ENCODE measurements around the gene GADD45GIP1.

GADD45GIP1 gene

DNA sequence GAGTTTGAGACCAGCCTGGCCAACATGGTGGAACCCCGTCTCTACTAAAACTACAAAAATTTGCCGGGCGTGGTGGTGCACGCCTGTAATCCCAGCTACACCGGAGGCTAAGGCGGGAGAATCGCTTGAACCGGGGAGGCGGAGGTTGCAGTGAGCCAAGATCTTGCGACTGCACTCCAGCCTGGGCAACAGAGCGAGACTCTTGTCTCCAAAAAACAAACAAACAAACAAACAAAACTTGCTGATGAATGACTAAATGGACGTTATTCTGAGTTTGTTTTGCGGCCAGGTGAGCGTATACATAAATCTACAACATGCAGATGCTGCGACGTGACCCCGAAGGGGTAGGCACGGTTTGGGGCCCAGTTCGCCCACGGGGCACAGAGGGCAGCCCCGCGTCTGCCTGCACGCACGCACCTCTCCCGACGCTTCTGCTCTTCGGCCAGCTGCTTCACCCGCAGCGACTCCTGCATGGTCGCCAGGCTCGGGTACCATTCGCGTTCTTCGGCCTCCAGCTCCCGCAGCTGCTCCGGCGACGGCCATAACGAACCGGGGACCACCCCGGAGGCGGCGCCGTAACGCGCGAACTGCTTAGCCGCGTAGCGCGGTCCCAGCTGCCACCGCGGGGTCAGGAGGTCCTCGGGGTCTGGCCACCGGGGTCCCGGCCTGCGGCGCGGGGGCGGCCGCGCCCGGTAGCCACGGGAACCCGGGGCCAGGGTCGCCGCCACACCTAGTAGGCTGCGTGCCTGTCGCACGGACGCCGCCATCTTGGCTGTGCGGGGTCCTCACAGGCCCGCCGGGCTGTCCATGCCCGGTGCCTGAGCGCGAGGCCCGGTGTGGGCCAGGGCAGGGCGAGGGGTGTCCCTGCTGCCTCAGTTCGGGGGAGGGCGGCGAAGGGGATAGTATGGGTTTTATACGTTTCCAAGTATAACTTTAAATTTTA lies at the start of gene GADD45GIP1:
TSS of gene GADD45GIP1 (minus strand) at position 778 of the 943 bp plus-strand sequence. CDS start at position 767, 11 bp downstream.
- DNase-seq (ENCODE audit: low read depth), result peak; percentile 54

DNA sequence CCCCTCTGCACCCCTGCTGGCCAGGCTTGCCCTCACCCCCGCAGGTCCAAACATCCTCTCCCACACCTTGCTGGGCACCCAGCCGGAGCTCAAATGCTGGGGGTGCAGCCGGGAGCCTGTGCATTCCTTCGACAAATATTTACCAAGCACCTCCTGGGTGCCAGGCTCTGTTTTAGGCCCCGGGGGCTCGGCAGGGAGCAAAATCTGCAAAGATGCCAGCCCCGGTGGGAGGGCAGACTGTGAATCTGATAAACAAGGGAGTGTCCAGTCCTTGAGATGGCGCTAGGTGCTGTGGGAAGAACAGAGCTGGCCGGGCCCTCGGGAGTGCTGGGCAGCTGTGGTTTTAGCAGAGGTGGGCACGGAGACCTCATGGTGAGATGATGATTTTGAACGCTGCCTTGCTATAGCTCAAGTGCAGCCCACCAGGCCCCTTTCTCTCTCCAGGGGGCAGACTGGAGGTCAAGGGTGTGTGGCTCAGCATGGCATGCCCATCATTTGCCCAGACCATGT lies 48.9 kb upstream of the GADD45GIP1 start:
- no peak for DNase-seq (ENCODE audit: low read depth)

DNA sequence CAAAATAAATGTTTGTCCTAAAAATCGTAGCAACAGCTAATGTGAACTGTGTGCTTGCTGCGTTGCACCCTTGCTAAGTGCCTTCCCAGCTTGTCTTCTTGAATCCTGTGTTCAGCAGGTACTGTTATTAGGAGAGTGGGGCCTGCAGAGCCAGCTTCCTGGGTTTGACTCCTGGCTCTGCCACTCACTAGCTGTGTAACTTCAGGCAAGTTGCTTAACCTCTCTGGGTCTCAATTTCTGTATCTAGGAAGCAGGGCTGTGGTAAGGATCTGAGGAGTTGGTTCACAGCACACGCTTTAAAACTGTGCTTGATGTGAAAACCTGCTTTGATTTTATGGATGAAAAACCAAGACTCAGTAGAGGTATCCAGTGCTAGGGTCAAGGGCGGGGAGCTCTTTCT lies 48.2 kb upstream of the GADD45GIP1 start:
- DNase-seq (ENCODE audit: low read depth), result no peak

DNA sequence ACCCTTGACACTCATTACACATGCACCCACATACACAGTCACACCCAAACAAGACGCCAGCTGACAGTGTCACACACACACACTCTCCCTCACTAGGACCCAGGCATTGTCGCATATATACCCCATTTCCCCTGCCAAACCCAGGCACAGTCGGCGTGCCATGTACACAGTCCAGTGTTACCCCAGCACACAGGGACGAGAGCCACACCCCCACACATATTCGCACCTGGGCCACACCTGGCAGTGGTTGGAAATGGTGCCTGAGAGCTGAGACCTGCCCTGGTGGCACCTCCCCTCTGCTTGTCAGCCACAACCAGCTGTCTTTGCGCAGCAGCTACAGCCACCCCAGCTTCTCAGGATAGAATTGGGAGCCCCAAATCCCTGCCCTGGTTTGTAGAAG lies 47.2 kb upstream of the GADD45GIP1 start:
- DNase-seq (ENCODE audit: low read depth), result no peak

DNA sequence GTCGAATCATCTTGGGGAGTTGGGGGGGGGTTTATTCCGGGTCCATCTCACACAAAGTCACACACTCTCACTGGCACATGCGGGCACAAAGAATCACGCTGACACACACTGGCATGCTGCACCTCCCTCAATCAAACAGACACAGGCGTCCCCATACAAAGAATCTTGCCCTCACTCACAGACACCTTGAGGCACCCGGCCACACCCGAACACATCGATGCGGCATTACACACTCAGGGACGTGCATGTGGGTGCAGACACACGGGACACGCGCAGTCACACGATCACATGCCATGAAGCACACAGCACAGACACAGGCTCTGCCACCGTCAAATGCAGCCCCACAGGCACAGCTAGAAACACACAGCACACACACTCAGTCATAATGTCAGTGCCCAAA lies 46.1 kb upstream of the GADD45GIP1 start:
- no peak for DNase-seq (ENCODE audit: low read depth)

DNA sequence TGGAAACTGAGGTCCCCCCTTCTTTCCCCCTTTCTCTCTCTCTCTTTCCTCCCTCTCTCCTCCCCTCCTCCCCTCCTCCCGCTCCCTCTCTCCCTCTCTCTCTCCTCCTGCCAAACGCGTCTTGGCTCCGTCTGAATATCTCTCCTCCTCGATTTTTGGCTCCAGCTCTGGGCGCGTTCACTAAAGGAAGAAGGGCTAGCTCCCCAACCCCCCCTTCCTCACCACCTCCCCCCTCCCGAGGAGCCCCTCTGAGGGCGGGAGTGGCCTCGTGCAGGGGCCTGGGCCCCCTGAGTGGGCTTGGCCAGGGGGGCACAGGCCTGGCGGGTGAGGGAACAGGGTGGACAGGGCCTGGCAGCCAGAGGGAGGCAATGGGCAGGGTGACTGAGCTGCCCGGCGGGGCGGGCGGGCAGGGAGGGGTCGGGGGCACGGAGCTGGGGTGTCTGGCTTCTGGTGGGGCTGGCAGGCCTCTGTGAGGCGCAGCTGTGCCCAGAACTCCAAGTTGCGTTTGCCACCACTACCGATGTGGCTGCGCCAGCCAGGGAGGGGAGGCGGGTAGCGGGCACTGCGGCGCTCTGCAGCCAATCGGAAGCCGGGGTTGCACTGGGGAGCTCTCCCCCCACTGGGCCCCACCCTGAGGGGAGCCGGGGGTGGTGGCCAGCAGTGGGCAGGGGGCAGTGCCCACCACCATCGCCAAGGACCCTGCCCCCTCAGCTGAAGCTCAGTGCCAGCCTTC lies 45.3 kb upstream of the GADD45GIP1 start:
- DNase-seq (ENCODE audit: low read depth), result no peak

DNA sequence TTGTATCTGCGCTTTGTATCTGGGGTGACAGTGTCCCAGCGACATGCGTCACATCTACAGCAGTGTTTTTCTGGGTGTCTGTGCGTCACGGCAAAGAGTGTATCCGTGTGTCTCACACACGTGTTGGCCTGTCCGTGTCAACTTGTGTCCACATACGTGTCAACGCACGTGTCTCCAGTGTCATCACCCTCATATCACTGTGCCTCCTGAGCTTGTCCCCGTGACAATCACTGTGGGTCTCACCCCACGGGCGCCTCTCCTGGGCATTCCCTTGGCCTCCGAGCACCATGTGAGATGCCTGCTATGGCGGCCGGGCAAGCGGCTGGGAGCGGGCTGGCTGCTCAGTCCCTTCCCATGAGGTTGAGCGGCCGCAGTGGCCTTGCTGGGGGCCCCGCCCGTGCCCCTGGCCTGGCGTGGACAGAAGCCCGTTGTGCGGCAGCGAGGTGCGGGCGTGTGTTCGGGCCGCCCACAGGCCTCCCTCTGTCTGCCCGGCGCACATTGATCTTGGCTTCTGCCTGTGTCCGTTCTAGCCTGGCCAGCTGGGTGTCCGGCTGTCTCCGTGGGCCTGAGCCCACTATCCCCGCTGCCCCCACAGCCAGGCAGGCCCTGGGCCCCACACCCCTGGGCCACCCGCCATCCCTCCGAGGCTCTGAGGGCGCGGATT lies 44.6 kb upstream of the GADD45GIP1 start:
- no peak for DNase-seq (ENCODE audit: low read depth)

DNA sequence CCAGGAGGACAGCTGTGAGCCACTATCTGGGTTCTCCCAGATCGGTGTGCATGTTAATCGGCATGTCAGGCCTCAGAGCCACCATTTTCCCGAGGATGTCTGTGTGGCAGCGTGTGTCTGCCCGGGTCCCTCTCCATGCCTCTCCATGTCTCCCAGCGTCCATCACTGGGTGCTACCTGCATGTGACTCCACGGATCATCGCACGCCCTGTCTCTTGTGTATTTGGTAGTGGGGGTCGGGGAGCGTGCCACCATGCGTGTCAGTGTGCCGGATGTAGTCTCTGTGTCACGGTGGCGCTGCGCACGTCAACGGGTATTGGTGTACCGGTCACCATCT lies 44.1 kb upstream of the GADD45GIP1 start:
- DNase-seq (ENCODE audit: low read depth), result no peak

DNA sequence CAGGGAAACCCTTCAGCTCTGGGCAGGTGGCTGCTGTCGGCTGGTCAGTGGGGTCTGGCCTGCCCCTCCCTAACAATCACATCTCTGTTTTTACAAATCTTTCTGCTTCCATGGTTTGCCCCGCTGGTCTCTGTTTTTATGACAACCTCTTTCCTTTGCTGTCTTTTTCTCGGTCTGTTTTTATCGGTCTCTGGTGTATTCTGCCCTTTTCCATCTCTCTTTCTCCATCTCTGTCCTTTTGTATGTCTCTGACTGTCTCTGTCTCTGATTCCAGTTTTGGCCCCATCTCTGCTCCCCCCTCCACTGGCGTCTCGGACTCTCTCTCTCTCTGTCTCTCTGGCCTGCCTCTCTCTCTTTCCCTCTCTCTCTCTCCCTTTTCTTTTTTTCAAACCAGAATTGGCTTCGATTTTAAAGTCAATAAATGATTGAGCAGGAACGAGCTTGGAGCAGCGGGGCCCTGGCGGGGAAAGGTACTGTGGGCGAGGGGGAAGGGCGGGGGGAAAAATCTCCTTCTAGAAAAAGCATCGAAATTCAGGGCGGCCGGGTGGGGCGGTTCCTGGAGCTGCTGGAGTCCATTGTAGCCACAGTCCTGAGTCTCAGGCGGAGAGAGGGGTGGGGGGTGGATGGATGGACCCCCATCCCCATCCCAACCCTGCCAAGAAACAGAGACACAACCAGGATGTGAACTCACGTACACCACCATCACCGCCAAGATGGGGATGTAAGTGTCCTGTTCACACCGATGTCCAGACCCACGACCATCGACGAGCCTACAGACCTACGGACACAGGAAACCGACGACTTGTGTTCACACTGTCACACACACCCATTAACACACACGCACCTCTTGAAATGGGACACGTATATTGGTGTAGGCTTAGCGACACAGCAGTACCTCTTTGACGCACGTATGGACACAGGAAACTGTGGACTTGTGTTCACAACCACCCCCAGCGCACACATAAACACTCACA lies 41.2 kb upstream of the GADD45GIP1 start:
- DNase-seq (ENCODE audit: low read depth), result no peak

DNA sequence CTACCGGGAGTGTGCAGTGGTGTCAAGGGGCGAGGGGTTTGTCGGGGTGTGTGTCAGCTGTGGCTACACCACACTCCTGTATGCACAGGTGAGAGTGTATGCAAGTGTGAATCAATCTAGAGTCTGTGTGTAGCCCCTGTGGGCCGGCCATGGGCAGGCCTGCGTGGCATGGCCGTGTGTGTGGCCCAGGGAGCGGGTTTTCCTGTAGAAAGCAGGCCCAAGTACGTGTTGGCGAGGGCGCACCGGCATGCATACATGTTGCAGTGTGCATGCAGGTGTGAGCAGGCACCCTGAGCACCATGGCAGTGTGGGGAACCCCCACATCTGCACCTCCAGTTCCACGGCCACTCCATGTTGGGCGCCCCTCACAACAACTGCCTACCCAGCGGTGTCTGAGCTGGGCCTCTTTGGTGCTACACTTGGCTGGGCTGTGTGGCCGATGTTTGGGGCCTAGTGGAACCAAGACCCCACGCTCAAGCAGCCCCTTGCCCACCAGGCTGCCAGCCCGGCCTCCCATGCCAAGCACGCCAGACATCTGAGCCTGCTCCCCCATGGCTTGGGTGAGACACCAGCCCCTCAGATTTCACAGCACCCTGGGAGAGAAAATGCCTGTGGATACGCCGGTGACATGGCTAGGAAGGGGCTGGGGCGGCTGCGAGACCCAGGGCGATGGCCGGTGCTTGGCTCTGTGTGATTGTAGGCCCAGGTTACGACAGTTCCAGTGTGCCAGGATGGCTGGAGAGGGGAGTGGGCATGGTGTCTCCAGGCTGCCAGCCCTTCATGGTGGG lies 40.4 kb upstream of the GADD45GIP1 start:
- DNase-seq (ENCODE audit: low read depth), result no peak

DNA sequence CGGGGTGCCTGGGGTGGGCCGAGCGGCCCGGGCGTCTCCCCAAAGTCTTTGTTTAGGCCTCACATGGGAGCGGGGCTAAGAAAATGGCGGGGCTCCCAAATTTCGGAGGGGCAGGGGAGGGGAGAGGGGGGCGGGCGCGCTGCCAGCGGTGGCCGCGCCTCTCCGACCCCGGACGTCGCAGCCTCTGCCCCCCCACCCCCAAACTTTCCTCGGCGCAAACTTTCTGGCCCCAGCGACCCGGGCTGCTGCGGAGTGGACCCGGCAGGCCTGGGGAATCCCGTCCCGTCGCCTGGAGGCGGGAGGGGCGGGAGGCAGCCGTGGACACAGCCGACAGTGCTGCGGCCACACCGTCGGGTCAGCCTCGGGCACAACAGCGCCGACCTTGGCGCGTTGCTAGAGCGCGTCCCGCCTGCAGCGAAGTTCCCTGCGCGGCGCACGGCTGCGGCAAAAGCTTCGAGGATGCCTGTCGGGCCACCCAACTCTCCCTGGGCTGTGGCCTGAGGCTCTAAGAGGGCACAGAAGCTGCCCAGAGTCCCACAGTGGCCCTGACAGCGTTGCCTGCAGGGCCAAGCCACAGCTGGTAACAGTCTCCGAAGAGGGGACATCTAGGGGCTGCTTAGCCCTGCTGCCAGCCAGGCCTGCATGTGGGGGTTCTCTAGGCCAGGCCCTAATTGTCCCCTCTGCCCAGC lies 39.5 kb upstream of the GADD45GIP1 start:
- DNase-seq (ENCODE audit: low read depth), result no peak

DNA sequence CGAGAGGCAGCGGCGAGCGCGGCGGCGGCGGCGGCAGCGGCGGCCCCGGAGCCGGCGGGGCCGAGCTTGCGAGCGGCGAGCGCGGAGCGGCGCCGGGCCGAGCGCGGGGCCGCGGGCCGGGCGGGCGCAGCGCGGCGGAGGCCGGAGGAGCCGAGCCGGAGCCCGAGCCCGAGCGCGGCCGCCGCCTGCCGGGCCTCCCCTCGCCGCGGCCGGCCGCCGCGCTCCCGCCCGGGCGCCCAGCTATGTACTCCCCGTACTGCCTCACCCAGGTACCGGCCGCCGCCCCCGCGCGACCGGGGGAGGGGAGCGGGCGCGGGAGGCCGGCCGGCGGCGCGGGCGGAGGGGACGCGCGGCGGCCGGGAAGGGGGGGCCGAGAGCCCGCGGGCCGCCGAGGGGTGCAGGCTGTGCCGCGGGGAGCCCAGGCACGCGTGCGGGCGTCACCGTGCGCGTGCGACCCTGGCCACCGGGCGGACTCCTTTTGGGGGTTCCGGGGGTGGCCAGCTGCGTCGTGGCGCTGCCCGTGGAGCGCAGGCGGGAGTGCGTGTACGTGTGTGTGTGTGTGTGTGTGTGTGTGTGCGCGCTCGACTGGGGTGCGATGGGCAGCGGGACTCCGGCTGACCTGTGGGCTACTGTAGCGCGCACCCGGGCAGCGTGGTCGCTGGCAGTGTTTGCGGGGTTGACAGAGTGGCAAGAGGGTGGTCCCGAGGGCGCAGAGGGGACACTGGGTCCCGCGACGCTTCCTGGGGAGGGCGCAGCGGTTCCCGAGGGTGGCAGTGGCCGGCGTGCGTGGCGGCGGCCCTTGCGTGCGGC lies 38.8 kb upstream of the GADD45GIP1 start:
- DNase-seq (ENCODE audit: low read depth), result no peak

DNA sequence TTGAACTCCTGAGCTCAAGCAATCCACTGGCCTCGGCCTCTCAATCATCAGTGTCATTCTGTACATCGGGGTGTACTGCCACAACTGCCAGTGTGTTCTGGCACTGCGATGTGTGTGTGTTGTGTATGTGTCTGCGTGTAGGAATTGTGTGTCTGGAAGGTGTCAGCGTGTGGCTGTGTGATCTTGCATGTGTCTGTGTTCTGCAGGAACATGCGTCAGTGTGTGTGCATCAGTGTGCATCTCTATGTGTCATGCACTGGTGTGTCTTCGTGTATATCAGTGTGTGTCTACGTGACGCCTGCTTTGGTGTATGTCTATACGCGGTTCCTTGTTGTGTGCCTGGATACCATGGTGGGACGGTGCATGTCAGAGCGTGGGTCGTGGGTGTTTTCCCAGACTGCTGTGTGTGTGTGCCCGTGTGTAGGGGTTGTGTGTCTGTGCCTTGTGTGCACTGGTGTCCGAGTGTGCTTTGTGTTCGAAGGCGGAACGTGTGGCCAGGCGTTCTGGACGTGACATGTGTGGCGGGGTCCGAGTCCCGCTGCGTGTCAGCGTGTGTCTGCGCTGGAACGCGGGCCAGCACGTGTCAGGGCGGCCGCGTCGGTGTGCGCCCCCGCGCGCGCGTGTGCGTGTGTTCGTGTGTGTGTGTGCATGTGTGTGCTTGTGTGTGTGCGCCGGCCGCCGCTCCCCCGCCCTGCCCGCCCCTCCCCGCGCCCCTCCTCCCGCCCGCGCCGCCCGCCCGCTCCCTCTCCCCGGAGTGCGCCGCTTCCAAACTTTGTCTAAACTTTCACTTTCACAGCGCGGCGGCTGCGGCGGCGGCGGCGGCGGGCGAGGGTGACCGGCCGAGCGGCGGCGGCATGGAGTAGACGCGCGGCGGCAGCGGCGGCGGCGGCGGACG lies 37.9 kb upstream of the GADD45GIP1 start, which contains the start of gene NFIX:
TSS of gene NFIX (plus strand) at position 775 of the 895 bp plus-strand sequence. CDS start 363 bp downstream, outside the sequence.
- no peak for DNase-seq (ENCODE audit: low read depth)

DNA sequence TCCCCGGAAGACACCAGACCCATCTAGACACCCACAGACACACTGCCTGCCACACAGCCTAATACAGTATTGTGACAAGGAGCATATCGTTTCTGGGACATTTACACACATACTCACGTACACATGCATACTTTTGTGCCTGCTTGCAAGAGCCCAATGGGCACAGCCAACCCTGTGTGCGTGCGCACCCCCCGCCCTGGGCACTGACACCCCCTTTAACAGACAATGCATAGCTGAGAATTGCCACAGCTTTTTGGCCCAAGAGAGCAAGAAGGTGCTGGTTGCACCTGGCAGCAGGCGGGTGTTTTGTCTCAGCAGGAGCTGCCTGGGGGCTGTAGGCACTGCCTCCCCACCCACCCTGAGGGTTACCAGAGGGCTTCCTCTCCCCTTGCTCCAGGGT lies 36.5 kb upstream of the GADD45GIP1 start:
- no peak for DNase-seq (ENCODE audit: low read depth)

DNA sequence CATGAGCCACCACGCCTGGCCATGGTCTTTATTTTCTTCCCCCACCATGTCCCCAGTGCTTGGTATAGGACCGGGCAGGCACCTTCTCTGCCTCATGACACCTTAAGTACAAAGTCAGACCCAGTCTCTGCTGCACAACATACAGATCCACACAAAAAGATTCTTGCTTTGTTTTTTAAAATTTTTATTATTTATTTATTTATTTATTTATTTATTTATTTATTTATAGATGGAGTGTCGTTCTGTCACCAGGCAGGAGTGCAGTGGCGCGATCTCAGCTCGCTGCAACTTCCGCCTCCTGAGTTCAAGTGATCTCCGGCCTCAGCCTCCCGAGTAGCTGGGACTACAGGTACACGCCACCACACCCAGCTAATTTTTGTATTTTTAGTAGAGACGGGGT lies 35.7 kb upstream of the GADD45GIP1 start:
- DNase-seq (ENCODE audit: low read depth), result no peak

DNA sequence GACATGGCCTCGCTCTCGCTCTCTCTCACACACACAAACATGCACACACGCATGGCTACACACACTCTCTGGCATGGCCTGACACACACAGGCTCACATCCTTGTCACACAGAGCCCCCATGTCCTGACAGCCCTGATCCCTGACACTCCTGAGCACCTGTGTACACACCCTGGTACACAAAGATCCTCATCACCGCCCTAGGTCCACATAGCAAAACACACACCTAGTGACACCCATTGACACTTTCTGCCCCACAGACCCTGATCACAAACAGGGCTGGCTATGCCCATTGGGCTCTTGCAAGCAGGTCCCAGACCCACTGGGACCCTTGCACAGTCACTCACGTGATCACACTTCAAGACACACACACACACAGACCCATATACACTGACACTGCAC lies 34.3 kb upstream of the GADD45GIP1 start:
- no peak for DNase-seq (ENCODE audit: low read depth)

DNA sequence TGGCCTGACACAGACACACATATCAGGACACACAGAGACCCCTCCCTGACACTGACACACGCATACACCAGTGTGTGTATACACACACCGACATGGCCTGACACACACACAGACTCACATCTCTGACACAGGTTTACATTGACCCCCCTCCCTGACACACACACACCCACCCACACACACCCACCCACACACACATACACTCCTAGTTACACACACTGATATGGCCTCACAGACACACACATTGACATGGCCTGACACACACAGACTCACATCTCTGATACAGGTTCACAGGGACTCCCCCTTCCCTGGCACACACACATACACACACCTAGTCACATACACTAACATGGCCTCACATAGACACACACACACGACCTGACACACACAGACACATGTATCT lies 33.8 kb upstream of the GADD45GIP1 start:
- no peak for DNase-seq (ENCODE audit: low read depth)

DNA sequence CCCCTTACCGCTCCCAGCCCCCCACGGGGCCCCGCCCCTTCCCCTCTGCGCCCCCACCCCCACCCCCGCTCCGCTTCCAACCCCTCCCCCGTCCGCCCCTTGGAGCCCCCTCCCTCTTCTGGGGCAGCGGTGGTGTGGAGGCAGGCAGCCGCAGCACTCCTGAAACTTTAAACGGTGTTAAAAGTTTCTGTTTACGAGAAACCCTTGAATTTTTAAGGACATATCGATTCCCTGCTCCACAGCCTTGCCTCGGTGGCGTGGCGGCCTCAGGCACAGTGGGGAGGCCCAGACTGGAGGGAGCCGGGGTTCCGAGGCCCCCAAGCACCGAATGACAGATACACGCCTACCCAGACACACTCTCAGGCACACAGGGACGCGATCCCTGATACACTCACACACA lies 33.4 kb upstream of the GADD45GIP1 start:
- DNase-seq (ENCODE audit: low read depth), result no peak
